GM18519 (cell line): ENCODE data around the gene VWA5A.

Source experiments
- ATAC-seq: cut with Tn5 transposase; IDR thresholded peaks from one replicate; pipeline ENCODE4 v1.9.1; 2021; ENCODE audit warnings: mild to moderate bottlenecking, moderate library complexity; ENCODE audit not compliant: unreplicated experiment, low FRiP score

Gene VWA5A, protein sequence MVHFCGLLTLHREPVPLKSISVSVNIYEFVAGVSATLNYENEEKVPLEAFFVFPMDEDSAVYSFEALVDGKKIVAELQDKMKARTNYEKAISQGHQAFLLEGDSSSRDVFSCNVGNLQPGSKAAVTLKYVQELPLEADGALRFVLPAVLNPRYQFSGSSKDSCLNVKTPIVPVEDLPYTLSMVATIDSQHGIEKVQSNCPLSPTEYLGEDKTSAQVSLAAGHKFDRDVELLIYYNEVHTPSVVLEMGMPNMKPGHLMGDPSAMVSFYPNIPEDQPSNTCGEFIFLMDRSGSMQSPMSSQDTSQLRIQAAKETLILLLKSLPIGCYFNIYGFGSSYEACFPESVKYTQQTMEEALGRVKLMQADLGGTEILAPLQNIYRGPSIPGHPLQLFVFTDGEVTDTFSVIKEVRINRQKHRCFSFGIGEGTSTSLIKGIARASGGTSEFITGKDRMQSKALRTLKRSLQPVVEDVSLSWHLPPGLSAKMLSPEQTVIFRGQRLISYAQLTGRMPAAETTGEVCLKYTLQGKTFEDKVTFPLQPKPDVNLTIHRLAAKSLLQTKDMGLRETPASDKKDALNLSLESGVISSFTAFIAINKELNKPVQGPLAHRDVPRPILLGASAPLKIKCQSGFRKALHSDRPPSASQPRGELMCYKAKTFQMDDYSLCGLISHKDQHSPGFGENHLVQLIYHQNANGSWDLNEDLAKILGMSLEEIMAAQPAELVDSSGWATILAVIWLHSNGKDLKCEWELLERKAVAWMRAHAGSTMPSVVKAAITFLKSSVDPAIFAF

DNA sequence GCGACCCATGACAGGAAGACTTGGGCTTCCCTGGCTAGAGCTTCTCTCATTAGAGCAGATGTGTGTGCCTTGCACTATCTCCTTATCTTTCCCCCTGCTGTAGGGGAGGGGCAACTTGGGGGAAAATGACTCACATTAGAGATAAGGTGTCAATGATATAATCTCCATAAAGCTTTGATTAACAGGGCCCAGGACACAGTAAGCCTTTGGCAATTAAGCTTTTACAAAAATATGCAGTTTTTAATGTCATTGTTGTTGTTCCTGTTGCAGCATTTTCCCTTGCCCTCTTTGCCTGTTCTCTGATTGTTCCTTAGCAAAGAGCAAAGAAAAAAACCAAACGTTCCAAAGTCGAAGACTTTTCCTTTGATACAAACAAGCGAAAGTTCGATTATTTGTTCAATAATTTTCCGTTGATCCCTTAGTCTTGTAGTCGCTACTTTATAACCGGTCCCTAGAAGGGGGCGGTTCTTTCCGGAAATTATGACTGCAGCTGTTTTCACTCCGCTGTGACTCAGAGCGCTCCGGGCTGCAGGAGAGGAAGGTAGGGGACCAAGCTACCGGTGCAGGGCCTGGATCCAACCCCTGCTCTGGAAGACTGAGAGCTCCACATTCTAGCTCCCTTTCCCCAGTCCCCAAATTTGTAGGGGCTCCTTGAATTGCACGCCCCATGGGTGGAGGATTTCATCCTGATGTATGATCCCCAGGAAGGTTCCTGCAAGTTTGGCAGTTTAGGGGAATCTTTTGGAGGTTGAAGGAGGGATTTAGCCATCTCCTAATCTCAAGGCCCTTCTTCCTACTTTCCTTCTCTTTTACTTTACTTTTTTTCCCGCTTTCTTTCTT, at the start of gene VWA5A:
Gene VWA5A, plus strand, starts transcription at position 509 of the 840 bp plus-strand sequence. CDS start 2,062 bp downstream, outside the sequence.
- ATAC-seq, result peak; percentile 98

DNA sequence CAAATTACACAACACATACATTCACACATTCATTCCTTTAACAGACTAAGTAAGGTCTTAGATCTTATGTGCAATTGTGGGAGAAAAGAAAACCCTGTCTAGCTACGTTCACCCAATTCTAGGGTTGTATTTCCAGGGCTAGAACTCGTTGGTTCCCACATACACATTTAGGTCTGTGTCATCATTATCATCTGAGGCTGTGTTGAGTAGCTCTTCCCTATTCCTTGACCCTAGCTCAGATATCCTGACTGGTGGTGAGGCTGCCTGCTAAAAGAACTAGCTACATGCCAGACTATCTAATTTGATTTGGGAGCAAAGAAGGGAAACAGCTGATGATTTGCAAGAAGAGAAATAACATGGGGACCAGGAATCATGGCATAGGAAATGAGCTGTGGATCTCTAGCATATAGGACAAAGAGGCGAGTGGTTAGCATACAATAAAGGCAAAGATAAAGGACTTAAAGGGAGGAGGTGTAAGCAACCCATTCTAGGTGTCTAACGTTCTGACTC, 46.6 kb upstream of the VWA5A start:
- no peak for ATAC-seq

DNA sequence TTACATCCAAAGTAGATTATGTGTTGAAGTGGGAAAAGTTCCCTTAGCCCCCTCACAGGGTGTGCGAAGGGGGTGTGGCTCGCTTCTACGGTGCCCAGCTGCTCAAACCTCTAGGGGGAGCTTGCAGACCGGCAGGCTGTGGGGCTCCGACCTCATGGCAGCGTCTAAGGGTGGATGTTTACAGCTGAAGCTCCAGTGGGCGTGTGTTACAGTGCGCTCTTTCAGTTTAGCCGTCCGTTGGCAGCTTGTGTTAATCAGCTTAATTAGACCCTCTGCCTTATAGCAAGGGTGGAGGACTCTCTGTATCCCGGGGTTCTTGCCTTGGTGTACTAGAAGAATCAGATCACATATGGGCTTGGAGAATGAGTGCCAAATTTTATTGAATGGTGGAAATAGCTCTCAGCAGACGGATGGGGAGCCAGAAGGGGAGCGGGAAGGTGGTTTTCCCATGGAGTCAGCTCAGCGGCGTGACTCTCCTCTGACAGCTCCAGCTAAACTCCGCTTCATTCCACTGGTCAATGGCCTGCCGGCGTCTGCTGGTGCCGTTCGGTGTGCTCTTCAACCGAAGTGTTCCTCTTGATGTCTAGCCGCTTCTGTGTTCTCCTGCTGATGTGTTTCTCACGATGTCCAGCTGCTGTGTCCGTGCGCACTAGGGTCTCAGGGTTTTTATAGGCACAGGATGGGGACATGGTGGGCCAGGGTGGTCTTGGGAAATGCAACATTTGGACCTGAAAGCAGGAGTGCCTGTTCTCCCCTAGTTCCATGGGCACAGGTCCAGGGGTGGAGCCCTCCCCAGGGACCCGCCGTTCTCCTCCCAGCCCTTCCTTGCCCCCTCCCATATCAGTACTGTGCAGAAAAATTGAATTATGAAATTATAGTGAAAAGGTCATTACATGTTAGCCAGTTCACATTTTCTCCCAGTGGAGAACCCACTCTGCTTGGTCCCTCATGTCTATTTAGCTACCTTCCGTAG, 45.5 kb upstream of the VWA5A start:
- ATAC-seq, result peak; percentile 61

DNA sequence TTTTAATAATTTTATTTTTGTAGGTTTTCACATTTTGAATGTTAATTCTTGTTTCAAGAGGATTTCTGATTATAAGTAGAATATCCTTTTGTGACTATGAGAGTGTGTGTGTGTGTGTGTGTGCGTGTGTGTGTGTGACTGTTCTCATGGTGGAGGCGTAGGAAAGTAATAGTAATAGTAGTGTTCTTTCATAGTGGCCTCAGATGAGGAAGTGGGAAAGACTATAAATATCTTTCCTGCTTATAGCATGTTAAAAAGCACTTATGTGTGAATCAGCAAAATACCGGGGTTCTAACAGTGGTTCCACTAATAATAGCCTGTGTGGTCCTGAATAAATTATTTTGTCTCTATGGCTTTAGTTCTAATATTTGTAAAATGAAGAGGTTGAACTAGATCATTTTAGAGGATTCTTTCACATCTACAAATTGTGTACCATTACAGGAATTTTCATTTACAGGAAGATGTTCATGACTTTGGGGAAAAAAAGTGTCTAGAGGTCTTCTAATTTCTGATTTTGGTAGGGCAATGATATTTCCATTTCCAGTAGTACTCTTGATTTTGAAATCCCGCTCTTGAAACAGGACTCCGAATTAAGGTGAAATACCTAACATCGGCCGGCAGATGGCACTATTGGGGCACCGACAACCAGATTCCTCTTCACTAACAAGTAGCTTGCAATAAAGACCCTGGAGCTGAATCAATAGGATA, 44.2 kb upstream of the VWA5A start:
- ATAC-seq, result peak; percentile 94

DNA sequence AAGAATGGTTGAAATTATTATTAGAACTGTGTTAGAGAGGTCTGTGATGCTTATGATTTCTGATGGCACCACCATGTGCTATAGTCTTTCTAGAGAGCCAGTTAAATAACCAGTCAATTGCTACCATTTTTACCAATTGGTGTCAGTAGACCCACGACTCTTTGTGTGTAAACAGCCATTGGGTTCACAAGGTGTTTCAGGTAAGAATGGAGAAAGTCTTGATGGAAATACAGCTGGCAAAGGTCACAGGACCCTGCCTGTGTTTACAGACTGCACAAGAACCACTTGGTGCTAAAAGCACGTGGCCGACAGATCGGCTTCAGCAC, 43.7 kb upstream of the VWA5A start:
- no peak for ATAC-seq

DNA sequence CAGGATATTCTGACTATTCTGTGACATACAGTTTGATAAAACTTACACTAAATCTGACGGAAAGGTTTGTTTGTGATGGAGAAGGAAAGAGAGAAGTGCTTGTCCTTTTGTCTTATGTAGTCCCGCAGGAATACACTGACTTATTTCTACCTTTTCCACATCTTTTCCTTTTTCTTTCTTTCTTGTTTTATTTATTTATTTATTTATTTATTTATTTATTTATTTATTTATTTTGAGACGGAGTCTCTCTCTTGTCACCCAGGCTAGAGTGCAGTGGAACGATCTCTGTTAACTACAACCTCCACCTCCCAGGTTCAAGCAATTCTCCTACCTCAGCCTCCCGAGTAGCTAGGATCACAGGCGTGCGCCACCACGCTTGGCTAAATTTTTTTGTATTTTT, 43.1 kb upstream of the VWA5A start:
- no peak for ATAC-seq

DNA sequence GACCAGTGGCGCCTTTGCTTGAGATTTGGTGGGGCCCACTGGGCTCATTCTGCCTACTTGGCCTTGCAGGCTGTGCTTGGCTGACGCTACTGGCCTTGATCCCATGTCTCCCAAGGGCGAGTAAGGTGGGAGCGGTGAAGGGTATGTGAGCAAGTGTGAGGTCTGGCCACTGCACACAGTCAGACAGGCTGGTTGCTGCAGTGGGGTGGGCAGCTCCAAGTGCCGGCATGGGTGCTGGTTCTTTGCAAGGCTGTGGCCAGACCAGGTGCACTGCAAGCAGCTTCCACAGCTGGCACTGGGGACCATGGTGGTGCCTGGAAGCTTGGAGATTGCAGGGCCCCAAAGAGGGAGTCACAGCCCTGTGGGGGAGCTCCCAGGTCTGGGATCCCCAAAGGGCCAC, 40.7 kb upstream of the VWA5A start:
- ATAC-seq, result no peak

DNA sequence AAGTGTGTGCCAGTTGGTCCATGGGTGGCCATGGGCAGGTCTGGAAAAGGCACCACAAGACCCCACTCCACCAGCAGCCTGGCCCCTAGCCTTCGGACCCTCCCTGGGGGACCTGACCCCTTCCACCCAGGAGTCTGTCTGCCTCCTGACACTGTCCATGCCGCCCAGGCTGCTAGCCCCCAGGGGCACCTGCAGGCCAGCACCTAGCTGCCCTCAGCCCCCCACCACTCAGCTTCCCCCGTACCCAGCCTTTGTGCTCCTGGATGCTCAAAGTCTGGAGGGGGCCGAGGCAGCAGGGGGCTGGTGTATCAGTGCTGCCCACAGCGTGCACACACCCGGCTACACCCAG, 39.8 kb upstream of the VWA5A start:
- ATAC-seq, result no peak

DNA sequence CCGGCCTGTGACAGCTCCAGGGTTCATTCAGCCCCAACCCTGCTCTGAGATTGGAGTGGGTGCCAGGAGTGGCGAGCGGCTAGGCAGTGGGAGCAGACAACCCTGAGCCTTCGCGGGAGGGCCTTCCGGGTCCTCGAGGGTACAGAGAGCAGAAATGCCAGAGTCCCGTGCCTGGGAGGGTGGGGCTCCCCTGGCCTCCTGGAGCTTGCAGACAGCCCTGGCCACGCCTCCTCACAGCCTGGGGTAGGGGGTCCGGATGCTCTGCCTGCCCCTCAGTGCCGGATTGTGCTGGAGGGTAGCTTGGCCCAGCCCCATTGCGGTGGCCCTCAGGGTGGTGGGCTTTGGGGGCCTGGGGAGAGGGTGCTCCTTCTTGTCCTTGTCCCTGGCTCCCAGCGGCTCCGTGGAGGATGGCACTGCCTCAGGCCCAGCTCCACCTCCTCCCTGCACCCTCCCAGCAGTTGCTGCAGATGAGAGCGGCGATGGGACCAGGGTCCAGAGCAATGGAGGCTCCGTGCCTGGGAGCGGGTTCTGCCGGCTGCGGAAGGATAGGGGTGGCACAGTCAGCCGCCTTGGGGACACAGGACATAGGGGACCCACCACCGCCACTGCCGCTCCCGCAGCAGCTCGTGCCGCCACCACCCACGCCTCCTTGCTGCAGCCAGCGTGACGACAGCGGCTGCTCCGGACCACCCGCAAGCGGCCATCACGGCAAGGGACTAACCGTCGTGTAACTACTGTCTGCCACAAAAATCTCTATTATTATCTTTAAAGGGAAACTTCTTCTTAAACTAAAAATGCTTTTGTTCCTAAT, 39.2 kb upstream of the VWA5A start:
- peak; percentile 66 for ATAC-seq

DNA sequence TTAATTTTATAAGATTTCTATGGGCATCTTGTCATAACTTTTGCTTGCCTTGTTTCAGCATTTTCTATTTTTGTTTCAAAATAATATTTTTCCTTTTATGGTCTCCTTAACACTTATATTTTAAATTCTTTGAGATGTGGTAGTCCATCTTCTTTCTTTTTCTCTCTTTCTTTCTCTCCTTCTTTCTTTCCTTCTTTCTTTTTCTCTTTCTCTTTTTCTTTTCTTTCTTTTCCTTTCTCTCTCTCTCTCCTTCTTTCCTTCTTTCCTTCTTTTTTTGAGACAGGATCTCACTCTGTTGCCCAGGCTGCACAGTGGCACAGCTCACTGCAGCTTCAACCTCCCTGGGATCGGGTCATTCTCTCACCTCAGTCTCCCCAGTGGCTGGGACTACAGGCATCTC, 38.0 kb upstream of the VWA5A start:
- no peak for ATAC-seq

DNA sequence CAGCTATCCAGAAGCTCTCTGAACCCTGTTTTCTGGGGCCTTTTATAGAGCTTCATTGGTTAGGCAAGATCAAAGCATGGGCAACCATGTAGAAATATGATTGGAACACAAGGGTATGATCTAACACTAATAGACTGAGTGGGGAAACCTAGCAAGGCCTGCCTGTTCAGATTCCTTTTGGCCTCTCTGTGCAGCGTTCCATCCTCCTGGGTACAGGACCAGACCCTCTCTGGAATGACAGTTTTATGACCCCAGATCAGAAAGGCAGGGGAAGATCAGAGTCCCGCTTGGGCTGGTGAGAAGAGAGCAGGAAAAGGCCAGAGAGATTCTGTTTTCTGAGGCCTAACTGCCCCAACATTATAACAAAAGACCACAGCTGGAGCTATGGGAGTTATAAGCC, 36.7 kb upstream of the VWA5A start:
- no peak for ATAC-seq

DNA sequence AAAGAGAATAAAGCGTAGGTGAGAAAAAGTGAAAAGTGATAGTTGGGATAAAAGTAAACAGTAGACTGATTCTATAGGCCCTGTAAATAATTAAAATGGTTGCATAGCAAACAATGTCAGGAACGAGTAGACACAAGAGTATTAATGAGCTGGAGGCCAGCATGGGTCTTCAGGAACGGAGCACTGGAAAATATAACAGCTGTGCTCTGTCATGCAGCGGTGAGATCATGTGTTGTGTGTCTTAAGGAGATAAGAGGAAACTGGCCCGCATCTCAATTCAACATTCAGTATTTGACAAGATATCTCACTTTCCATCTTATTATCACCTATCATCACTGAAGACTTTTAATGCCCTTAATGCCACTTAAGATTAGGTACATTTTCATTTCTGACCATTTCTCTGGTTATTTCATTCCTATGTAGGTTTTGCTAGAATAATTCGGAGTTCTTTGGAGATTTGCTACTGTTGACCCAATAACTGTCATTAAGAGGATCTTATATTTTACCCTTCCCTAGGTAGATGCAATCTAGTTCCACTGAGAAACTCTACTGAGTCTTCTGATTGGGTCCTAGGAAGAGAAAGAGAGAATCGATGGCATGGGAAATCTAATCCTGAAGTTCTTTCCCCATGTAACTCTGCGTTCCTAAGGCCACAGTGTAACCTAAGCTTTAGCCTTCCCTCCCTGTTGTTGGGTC, 35.5 kb upstream of the VWA5A start:
- no peak for ATAC-seq

DNA sequence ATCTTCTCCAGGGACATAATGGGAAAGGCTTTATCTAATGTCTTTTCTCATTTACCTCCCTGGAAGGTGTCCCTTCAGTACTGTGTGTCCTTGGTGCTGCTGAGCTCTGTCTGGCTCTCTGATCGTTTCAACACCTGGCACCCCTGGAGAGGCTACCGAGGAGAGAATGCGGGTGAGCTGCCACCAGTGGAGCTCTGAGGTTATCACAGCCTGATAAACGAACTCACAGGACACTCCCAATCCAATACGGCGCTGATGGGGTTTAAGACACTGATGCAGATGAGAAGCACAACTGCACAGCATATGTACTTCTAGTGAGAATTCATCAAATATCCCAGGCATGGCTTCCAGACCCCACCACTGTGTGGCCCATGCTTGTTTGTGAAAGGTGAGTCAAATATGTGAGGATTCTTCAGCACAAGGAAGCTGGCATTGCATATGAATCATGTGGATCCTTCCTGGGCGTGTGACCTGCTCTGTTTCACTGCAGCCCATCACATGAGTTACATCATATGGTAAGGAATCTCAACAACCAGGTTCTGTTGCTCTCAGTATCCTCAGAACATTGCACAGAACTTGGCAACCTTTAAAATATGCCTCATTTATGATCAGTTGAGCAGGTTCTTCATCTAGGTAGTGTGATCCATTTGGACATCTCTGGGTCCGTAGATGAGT, 34.8 kb upstream of the VWA5A start:
- no peak for ATAC-seq

DNA sequence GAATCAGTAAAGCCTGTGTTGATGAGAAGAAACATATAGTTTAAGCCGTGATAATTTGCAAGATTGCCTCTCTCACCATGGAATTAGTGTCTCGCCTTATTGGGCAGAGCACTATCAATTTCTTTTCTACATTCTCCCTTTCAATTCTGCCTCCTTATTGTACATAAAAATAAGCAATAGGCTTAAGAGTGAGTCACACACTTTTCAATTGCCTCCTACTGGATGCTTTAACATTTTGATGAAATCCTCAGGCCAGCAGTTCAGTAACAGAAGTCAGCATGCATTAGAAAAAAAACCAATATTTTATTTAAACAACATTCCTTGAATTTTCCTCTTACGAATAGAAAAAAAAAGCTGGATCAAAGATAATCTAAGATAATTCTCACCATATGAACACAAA, 33.8 kb upstream of the VWA5A start:
- no peak for ATAC-seq

DNA sequence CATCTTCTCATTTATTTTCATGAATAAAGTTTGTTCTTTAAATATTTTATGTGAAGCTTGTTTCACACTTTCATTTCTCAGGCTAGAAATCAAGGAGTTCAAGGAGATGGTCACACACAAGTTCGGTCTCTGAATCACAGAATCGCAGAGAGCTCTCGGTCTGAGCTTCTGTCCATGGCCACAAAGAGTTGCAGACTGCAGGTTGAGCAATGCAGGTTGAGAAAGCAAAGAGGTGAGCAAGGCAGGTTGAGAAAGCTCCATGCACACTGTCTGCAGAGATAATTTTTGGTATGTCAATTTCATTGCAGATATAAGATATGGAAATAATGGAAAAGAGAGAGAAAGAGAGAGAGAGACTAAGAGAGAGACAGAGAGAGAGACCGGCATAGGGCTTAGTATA, 32.9 kb upstream of the VWA5A start:
- ATAC-seq, result no peak

DNA sequence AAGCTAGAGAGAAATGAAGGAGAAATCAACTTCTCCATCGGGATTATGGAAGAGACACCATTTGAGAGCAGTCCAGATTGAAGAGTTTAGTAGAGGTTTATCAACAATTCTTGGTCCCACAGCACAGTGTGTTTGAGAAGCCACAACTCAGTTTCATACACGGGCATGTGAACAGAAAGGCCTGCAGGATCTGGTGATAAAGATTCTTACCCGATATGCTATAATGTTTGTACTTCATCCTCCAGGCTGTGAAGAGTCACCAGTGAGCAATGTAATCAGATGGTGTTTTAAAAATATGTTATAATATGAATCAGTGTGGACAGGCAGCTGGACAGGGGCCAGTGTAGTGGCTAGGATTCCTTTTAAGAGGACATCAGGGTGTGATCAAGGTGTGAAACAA, 29.7 kb upstream of the VWA5A start:
- no peak for ATAC-seq
